ENCODE data around the gene SERGEF. TPM values are rescaled to one million over a fixed set of nuclear protein-coding genes. Genes with fewer than 3 reads are reported as not detected.

SERGEF gene
- total RNA-seq, 3 donors from 2014 or later, result 23.6 to 45.0 (median 23.8) TPM

DNA sequence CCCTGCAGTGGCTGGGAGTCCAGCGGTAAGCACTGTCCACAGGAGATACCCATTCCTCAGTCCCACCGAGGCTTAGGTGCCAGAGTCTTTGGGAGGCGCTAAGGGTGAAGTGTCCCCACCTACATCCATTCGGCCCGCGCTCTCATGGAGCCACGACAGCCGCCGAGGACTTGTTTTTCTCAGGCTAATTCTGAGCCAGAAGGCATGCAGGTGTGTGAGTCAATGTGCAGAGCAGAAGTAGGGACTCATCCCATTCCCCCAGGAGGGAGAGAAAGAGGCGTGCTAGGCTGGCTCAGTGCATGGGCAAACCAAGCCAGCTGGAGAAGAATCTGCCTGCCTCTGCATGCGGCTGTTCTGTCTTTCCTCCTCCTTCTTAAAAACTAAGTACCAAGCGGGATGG is 231.6 kb downstream of the SERGEF start:
- intact Hi-C loops (cut with DNase I, micrococcal nuclease), result no loop called here

GRCh38 chr11:17780668-17781067 is 232.2 kb downstream of the SERGEF start:
- no peak for TF ChIP-seq CTCF (IDR thresholded peaks at IDR 0.05)
- DNase-seq (no peak), ATAC-seq (no peak)
- no peaks in the 10 kb centered on the region for H3K9me3 ChIP-seq
- H3K4me3 ChIP-seq, result no peak overlapping the region
- intact Hi-C loops (cut with DNase I, micrococcal nuclease), result no loop called here
- no peaks in the 10 kb centered on the region for H3K4me1 ChIP-seq (ENCODE audit: low read depth)
- no peaks in the 10 kb centered on the region for H3K36me3 ChIP-seq (ENCODE audit: low read depth)

More for the DNA sequence above, 231.6 kb downstream of the SERGEF start:
- no peaks in the 10 kb centered on the region for H3K4me1 ChIP-seq (ENCODE audit: low read depth)
- no peaks in the 10 kb centered on the region for H3K36me3 ChIP-seq (ENCODE audit: low read depth)
- no peaks in the 10 kb centered on the region for H3K9me3 ChIP-seq
- no peak for DNase-seq
- TF ChIP-seq CTCF (IDR thresholded peaks at IDR 0.05), result no peak
- no peak for ATAC-seq
- no peak overlapping the region for H3K4me3 ChIP-seq

GRCh38 chr11:17779861-17780594 is 232.8 kb downstream of the SERGEF start:
- intact Hi-C loops (cut with DNase I, micrococcal nuclease), result no loop called here
- no peak for ATAC-seq

GRCh38 chr11:17778956-17779860 is 233.6 kb downstream of the SERGEF start:
- no peaks in the 10 kb centered on the region for H3K4me1 ChIP-seq (ENCODE audit: low read depth)
- no peak for ATAC-seq
- intact Hi-C loops (cut with DNase I, micrococcal nuclease), result no loop called here
- no peaks in the 10 kb centered on the region for H3K9me3 ChIP-seq
- DNase-seq, result no peak
- TF ChIP-seq CTCF (IDR thresholded peaks at IDR 0.05), result no peak
- H3K36me3 ChIP-seq (ENCODE audit: low read depth), result no peaks in the 10 kb centered on the region
- H3K4me3 ChIP-seq, result no peak overlapping the region

More at GRCh38 chr11:17779861-17780594, 232.8 kb downstream of the SERGEF start:
- DNase-seq, result no peak
- no peak for TF ChIP-seq CTCF (IDR thresholded peaks at IDR 0.05)
- H3K36me3 ChIP-seq (ENCODE audit: low read depth), result no peaks in the 10 kb centered on the region
- H3K9me3 ChIP-seq, result no peaks in the 10 kb centered on the region
- no peak overlapping the region for H3K4me3 ChIP-seq
- H3K4me1 ChIP-seq (ENCODE audit: low read depth), result no peaks in the 10 kb centered on the region

DNA sequence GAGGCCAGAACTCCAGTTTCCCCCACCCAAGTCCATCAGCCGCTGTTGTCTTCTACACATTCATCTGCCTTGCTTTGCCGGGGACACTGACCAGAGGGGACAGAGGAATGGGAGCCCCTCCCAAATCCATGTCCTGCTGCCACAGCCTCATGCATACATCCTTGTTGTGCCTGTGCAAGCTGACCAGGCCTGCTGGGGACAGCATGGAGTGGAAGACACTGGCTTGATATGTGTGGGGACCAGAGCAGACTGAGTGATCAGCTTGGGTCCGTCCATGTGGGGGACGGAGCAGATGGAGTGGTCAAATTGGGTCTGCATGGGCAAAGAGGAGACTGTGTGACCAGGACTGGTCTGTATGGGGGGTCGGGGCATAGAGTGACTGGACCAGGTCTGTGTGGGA is 234.5 kb downstream of the SERGEF start:
- ATAC-seq (no peak), DNase-seq (no peak)
- Histone ChIP-seq H3K9me3 (no peaks in the 10 kb centered on the region), H3K4me1 (ENCODE audit: low read depth) (no peaks in the 10 kb centered on the region), H3K36me3 (ENCODE audit: low read depth) (no peaks in the 10 kb centered on the region), H3K4me3 (no peak overlapping the region)
- intact Hi-C loops (cut with DNase I, micrococcal nuclease), result no loop called here
- no peak for TF ChIP-seq CTCF (IDR thresholded peaks at IDR 0.05)
